GM21515 (cell line): ENCODE measurements around the gene SEC16B.

Experiments used
- ATAC-seq: cut with Tn5 transposase; IDR thresholded peaks from one replicate; pipeline ENCODE4 v1.9.1; 2021; ENCODE audit not compliant: unreplicated experiment

Gene SEC16B

GRCh38 chr1:177941976-177942375 is 27.9 kb downstream of the SEC16B start:
- no peak for ATAC-seq

GRCh38 chr1:177940682-177941081 is 29.2 kb downstream of the SEC16B start:
- no peak for ATAC-seq

GRCh38 chr1:177937931-177938330 is 31.9 kb downstream of the SEC16B start:
- no peak for ATAC-seq

- no peak for ATAC-seq
Measured at GRCh38 chr1:177937174-177937770, 32.6 kb downstream of the SEC16B start.

GRCh38 chr1:177935638-177936415 is 34.0 kb downstream of the SEC16B start:
- no peak for ATAC-seq

- no peak for ATAC-seq
Measured at GRCh38 chr1:177934927-177935326, 34.9 kb downstream of the SEC16B start.

- ATAC-seq = no peak
Measured at GRCh38 chr1:177934461-177934860, 35.4 kb downstream of the SEC16B start.

- ATAC-seq = no peak
Measured at GRCh38 chr1:177933881-177934280, 36.0 kb downstream of the SEC16B start.

- no peak for ATAC-seq
Measured at GRCh38 chr1:177932123-177932522, 37.7 kb downstream of the SEC16B start.

GRCh38 chr1:177928952-177929351 is 40.9 kb downstream of the SEC16B start:
- ATAC-seq = no peak

GRCh38 chr1:177928194-177928593 is 41.7 kb downstream of the SEC16B start:
- ATAC-seq = no peak

GRCh38 chr1:177927021-177927596 is 42.7 kb downstream of the SEC16B start:
- ATAC-seq = no peak

- no peak for ATAC-seq
Measured at GRCh38 chr1:177926201-177926600, 43.7 kb downstream of the SEC16B start.

GRCh38 chr1:177925006-177925405 is 44.9 kb downstream of the SEC16B start:
- no peak for ATAC-seq

- ATAC-seq = no peak
Measured at GRCh38 chr1:177923441-177923840, 46.4 kb downstream of the SEC16B start.

- no peak for ATAC-seq
Measured at GRCh38 chr1:177922209-177922608, 47.6 kb downstream of the SEC16B start.

GRCh38 chr1:177921590-177921989 is 48.3 kb downstream of the SEC16B start:
- no peak for ATAC-seq

GRCh38 chr1:177920091-177920490 is 49.8 kb downstream of the SEC16B start:
- no peak for ATAC-seq

GRCh38 chr1:177915641-177916040 is 54.2 kb downstream of the SEC16B start:
- no peak for ATAC-seq

GRCh38 chr1:177914603-177915002 is 55.3 kb downstream of the SEC16B start:
- ATAC-seq = no peak

- ATAC-seq = no peak
Measured at GRCh38 chr1:177913762-177914540, 55.9 kb downstream of the SEC16B start.

- ATAC-seq = no peak
Measured at GRCh38 chr1:177912991-177913390, 56.9 kb downstream of the SEC16B start.
